Esophagus squamous epithelium (tissue), 4 donors: ENCODE data around the gene IDE.

ENCODE experiments used
- POLR2A ChIP-seq, 4 donors: fragments of 450-650 bp; IDR thresholded peaks; one replicate each; pipeline ENCODE4 v1.6.1; 2017; ENCODE audit warnings: antibody characterized with exemption in 4 of 4, mild to moderate bottlenecking in 4 of 4, moderate library complexity in 3 of 4
- TF ChIP-seq, protein P1 (sequence below), 6 experiments: fragments of 450-650 bp in 4 of 6; fragments of 200-600 bp in 2 of 6; sonication (generic) in 2 of 6; IDR thresholded peaks; one replicate each; pipeline ENCODE4 v1.5.1; 2016 to 2019; ENCODE audit warnings: antibody characterized with exemption in 6 of 6, mild to moderate bottlenecking in 4 of 6, moderate library complexity in 4 of 6

DNA sequence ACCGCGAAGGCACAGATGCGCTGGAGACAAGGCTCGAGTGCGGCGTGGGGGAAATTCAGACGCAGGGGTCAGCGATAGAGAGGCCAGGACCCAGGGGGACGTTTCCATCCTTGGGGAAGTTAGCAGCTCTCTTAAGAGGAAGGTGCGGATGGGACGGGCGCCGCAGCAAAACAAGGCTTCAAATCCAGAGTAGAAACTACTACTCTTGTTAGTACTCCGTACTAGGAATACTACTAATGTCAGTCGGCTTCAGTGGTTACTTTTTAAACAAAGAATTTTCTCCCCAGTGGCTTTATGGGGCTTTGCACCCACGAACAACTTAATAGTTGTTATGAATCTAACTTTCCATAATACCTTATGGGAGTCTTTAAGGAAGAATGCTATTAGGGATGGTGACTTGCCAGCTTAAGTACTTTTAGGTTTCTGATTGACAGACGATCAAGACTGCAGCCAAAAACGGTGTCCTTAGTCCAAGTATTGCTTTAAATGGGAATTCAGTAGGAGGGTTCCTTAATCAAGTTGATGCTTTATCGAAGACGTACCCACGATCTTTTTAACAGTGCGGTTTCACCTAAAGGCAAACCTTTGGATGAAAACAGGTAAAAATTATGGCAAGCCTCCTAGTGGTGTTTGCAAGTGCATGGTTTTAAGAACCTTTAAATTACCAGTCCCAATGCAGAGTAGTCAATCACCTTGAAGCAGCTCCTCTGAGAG, 812 bp upstream of the IDE start:
- TF ChIP-seq, protein P1, sequence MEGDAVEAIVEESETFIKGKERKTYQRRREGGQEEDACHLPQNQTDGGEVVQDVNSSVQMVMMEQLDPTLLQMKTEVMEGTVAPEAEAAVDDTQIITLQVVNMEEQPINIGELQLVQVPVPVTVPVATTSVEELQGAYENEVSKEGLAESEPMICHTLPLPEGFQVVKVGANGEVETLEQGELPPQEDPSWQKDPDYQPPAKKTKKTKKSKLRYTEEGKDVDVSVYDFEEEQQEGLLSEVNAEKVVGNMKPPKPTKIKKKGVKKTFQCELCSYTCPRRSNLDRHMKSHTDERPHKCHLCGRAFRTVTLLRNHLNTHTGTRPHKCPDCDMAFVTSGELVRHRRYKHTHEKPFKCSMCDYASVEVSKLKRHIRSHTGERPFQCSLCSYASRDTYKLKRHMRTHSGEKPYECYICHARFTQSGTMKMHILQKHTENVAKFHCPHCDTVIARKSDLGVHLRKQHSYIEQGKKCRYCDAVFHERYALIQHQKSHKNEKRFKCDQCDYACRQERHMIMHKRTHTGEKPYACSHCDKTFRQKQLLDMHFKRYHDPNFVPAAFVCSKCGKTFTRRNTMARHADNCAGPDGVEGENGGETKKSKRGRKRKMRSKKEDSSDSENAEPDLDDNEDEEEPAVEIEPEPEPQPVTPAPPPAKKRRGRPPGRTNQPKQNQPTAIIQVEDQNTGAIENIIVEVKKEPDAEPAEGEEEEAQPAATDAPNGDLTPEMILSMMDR (IDR thresholded peaks at IDR 0.05) = peak in 3 of 6 experiments; percentile 4 to 50 (median 19)
- no peak for TF ChIP-seq POLR2A (IDR thresholded peaks at IDR 0.05)
